Keratinocyte (primary cell): ENCODE measurements around the gene GLIPR1. TPM values are rescaled to one million over a fixed set of nuclear protein-coding genes. Genes with fewer than 3 reads are reported as not detected.

Experiments
- DNase-seq: peaks from one replicate; pipeline ENCODE4 v3.0.0-alpha.2; 2011; ENCODE audit warnings: low read depth, missing footprints, low spot score
- FAIRE-seq: peaks from 2 replicates; lab custom pipeline; 2011; peaks lifted over from hg19 to GRCh38; lab: Jason Lieb, UNC
- H2AFZ ChIP-seq: 2 replicates; pipeline ENCODE4 v1.6.0; 2012; ENCODE audit warnings: low read length, control low read depth, inconsistent platforms; ENCODE audit not compliant: control insufficient read depth
- H3K27ac ChIP-seq: 2 replicates; pipeline ENCODE4 v1.5.1; 2011; ENCODE audit warnings: low read length; ENCODE audit not compliant: control insufficient read depth, insufficient read depth
- H3K27me3 ChIP-seq: 3 replicates; pipeline ENCODE4 v1.6.0; 2011; ENCODE audit warnings: low read length; ENCODE audit not compliant: control insufficient read depth, insufficient read depth; ENCODE audit errors: extremely low read depth
- H3K36me3 ChIP-seq, 2 experiments: 2 replicates in 1 of 2; 3 replicates in 1 of 2; pipeline ENCODE4 v1.5.1; 2011; ENCODE audit warnings: low read length in 2 of 2, mild to moderate bottlenecking in 1 of 2; ENCODE audit not compliant: control insufficient read depth in 2 of 2, insufficient read depth in 2 of 2; ENCODE audit errors: extremely low read depth in 1 of 2
- H3K4me1 ChIP-seq: 3 replicates; pipeline ENCODE4 v1.5.1; 2011; ENCODE audit warnings: low read length; ENCODE audit not compliant: control insufficient read depth, insufficient read depth; ENCODE audit errors: extremely low read depth
- H3K4me2 ChIP-seq: 3 replicates; pipeline ENCODE4 v1.6.0; 2011; ENCODE audit warnings: low read depth, low read length; ENCODE audit not compliant: control insufficient read depth, insufficient read depth; ENCODE audit errors: extremely low read depth
- H3K4me3 ChIP-seq, 3 experiments: fragments of 200-600 bp in 1 of 3; sonication (generic) in 1 of 3; 2 replicates in 2 of 3; 3 replicates in 1 of 3; pipeline ENCODE4 v1.5.1; 2011 to 2016; ENCODE audit warnings: low read length in 3 of 3, mild to moderate bottlenecking in 3 of 3, control low read depth in 2 of 3, inconsistent platforms in 1 of 3, low read depth in 1 of 3, mixed read lengths in 1 of 3, mixed run types in 1 of 3, moderate library complexity in 1 of 3; ENCODE audit not compliant: control insufficient read depth in 2 of 3, insufficient read depth in 2 of 3; ENCODE audit errors: extremely low read depth in 1 of 3
- H3K79me2 ChIP-seq: 2 replicates; pipeline ENCODE4 v1.6.0; 2012; ENCODE audit warnings: low read length; ENCODE audit not compliant: control insufficient read depth, insufficient read depth
- H3K9ac ChIP-seq: 3 replicates; pipeline ENCODE4 v1.6.0; 2011; ENCODE audit warnings: low read length; ENCODE audit not compliant: control insufficient read depth, insufficient read depth; ENCODE audit errors: extremely low read depth
- H3K9me1 ChIP-seq: 3 replicates; pipeline ENCODE4 v1.6.0; 2011; ENCODE audit warnings: low read length; ENCODE audit not compliant: control insufficient read depth, insufficient read depth; ENCODE audit errors: extremely low read depth
- H3K9me3 ChIP-seq: 2 replicates; pipeline ENCODE4 v1.5.1; 2012; ENCODE audit warnings: low read depth, low read length; ENCODE audit not compliant: control insufficient read depth
- H4K20me1 ChIP-seq: 3 replicates; pipeline ENCODE4 v1.6.0; 2011; ENCODE audit warnings: low read length; ENCODE audit not compliant: control insufficient read depth, insufficient read depth; ENCODE audit errors: extremely low read depth
- CTCF ChIP-seq, 3 experiments: IDR thresholded peaks in 1 of 3; conservative IDR thresholded peaks in 1 of 3; optimal IDR thresholded peaks in 1 of 3; 2 replicates in 2 of 3; 3 replicates in 1 of 3; pipeline versions ENCODE3 to v1.5.1; 2011; ENCODE audit warnings: low read length in 3 of 3, mild to moderate bottlenecking in 3 of 3, moderate library complexity in 2 of 3, control low read depth in 1 of 3, inconsistent platforms in 1 of 3; ENCODE audit not compliant: insufficient read depth in 2 of 3; ENCODE audit errors: extremely low read depth in 1 of 3
- EZH2 ChIP-seq: IDR thresholded peaks from one replicate; pipeline ENCODE4 v1.6.1; 2012; ENCODE audit warnings: inconsistent platforms, mild to moderate bottlenecking, low read length, moderate library complexity
- dilution Hi-C: fragments of 300-500 bp; cut with MboI; formaldehyde crosslinking; loops from one replicate; pipeline ENCODE4 v1.7.0; 2020; ENCODE audit warnings: low sequenced_read_pairs; ENCODE audit not compliant: extremely low pct_ligation_motif_present
- polyA plus RNA-seq, 5 experiments: library from polyadenylated mRNA; depleted of rRNA in 3 of 5; stranded (reverse) in 3 of 5; stranded (forward) in 1 of 5; unstranded in 1 of 5; fragments of >200 nt; gene quantifications; 1 replicate in 1 of 5; 2 replicates in 3 of 5; 3 replicates in 1 of 5; pipeline versions ENCODE4 v1.2.1 to v1.2.3, GENCODE V29; 2011 to 2012; ENCODE audit warnings: missing spikeins in 2 of 5, low read depth in 1 of 5, low replicate concordance in 1 of 5

Gene GLIPR1
- polyA plus RNA-seq, 1 donor (not counting 4 experiments of a cell fraction or from before 2014, with no cell fraction given): 10.2 TPM

GRCh38 chr12:75508159-75508558, 27.6 kb downstream of the GLIPR1 start:
- peaks cover 20% of the 10 kb centered on the region for H3K4me1 ChIP-seq
- no peak overlapping the region for H3K4me2 ChIP-seq
- H3K9me1 ChIP-seq: no peaks in the 10 kb centered on the region
- no peak overlapping the region for H3K4me3 ChIP-seq
- no peak overlapping the region for H3K27ac ChIP-seq
- DNase-seq (no peak), FAIRE-seq (no peak)
- TF ChIP-seq EZH2: no peak
- TF ChIP-seq CTCF (optimal IDR thresholded peaks at IDR 0.05 in 1 of 3, IDR thresholded peaks at IDR 0.05 in 1 of 3, conservative IDR thresholded peaks at IDR 0.05 in 1 of 3; ENCODE audit: extremely low read depth in 1 of 3, insufficient read depth in 2 of 3, low read length in 3 of 3): no peak
- dilution Hi-C loops: no loop called here
- H3K9ac ChIP-seq: no peak overlapping the region
- H3K79me2 ChIP-seq: peaks cover 50% of the 10 kb centered on the region
- H4K20me1 ChIP-seq: no peaks in the 10 kb centered on the region
- no peaks in the 10 kb centered on the region for H3K27me3 ChIP-seq
- no peaks in the 10 kb centered on the region for H3K9me3 ChIP-seq
- H2AFZ ChIP-seq: no peak overlapping the region
- peaks cover 4 to 22% of the 10 kb centered on the region in 2 experiments for H3K36me3 ChIP-seq

- Histone ChIP-seq H4K20me1 (no peaks in the 10 kb centered on the region), H3K79me2 (peaks cover 47% of the 10 kb centered on the region), H3K36me3 (peaks cover 1 to 16% of the 10 kb centered on the region in 2 experiments), H3K4me2 (peak overlapping the region; percentile 91), H3K4me3 (peak overlapping the region; percentile 68 to 93 (median 82)), H3K27me3 (no peaks in the 10 kb centered on the region), H3K9ac (peak overlapping the region; percentile 92), H3K4me1 (peaks cover 20% of the 10 kb centered on the region), H3K27ac (peak overlapping the region; percentile 95), H2AFZ (no peak overlapping the region), H3K9me1 (no peaks in the 10 kb centered on the region), H3K9me3 (no peaks in the 10 kb centered on the region)
- TF ChIP-seq CTCF (optimal IDR thresholded peaks at IDR 0.05 in 1 of 3, IDR thresholded peaks at IDR 0.05 in 1 of 3, conservative IDR thresholded peaks at IDR 0.05 in 1 of 3; ENCODE audit: extremely low read depth in 1 of 3, insufficient read depth in 2 of 3, low read length in 3 of 3): no peak
- no peak for TF ChIP-seq EZH2
- dilution Hi-C loops: no loop called here
- DNase-seq (no peak), FAIRE-seq (no peak)
These were observed 29.1 kb downstream of the GLIPR1 start for GRCh38 chr12:75509621-75510020.
